NOMO-1 treated with dmso at 0.1 percent for 144 hours (cell line): ENCODE data around the gene HLF.

ENCODE experiments used
- DNase-seq: peaks from one replicate; lab custom pipeline; 2025; ENCODE audit not compliant: unreplicated experiment; lab: John Stamatoyannopoulos, UW

HLF gene

GRCh38 chr17:55304171-55304859, 39.6 kb downstream of the HLF start:
- DNase-seq = no peak

DNA sequence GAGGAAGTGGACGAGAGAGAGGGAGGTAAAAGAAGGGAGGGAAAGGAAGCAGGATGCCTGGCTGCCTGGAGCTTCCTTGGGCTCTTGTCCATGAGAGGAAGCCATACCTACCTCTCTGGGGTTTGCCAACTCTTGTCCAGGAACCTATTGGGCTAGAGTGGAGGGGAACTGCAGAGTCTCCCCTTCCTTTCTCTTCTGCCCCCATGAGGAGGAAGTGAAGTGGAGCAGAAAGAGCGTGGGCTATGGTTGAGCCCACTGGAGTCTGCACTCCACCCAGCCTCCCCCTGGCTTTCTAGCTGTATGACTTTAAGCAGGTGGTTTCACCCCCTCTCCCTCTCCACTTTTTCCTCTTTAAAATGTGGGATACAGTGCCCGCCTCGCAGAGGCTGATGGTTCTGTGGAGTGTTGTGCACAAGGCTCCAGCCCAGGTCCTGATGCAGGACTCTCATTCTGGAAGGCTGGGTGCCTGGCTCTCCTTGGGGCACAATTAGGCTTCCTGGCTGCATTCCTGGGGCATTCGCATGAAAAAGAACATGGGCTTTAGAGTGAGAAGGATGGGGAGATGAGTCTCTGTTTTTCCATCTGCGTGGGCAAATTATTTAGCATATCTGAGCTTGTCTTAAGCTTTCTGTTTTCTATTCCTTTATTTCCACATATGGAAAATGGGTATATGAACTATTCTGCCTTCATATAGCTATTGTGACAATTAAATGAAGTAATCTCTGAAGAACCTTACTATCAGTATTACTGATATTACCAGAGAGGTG, 40.7 kb downstream of the HLF start:
- no peak for DNase-seq

- no peak for DNase-seq
Measured at GRCh38 chr17:55307879-55308278, 43.1 kb downstream of the HLF start.

- DNase-seq = no peak
Measured at GRCh38 chr17:55308613-55309391, 44.0 kb downstream of the HLF start.

- DNase-seq = no peak
Measured at GRCh38 chr17:55311767-55312375, 47.1 kb downstream of the HLF start.

DNA sequence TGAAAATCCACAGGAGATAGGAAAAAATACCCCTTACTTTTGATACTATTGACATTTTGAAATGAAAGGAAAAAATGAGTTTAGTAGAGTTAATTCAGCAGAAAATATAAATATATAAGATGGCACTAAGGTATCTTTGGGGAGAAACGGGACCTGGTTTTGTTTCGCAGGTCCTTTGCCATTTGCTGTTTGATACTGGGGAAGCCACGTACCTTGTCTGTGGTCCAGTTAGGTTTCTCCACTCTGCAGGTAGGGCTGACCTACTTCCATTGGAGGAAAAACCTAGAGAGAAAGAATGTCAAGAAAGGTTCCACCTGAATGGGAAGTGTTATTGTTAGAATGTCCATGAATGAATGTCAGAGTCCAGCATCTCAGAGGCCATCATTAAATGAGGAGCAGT, 48.1 kb downstream of the HLF start:
- no peak for DNase-seq

DNA sequence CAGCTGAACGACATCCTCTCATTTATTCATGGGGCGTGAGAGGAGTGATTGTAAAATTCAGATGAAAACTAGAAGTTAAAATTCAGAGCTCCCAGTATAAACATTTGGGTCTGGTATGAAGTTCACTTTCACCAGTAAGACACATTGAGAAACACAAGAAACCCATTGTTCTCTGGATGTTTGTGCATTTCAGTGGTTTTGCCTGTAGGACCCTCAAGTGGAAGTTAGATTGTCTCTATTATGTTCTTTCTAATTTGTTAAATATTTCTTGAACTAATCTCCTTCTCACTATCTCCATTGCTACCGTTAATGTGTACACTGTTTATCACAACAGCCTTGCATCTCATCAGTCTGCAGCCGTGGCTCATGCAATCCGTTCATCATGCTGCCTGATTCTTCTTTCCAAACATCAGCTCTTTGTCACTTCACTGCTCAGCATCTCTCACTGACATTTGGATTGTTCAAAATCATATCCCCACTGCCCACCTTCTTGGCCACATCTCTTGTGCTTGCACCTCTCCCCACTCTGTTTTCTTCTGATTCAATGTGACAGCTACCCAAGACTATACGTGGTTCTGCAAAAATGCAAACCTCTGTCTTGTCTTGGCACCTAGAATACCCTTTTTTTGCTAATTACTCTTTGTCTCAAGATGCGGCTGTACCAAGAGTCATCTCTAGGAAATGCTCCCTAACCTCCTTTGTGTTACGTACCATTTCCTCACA, 49.5 kb downstream of the HLF start:
- DNase-seq = no peak

DNA sequence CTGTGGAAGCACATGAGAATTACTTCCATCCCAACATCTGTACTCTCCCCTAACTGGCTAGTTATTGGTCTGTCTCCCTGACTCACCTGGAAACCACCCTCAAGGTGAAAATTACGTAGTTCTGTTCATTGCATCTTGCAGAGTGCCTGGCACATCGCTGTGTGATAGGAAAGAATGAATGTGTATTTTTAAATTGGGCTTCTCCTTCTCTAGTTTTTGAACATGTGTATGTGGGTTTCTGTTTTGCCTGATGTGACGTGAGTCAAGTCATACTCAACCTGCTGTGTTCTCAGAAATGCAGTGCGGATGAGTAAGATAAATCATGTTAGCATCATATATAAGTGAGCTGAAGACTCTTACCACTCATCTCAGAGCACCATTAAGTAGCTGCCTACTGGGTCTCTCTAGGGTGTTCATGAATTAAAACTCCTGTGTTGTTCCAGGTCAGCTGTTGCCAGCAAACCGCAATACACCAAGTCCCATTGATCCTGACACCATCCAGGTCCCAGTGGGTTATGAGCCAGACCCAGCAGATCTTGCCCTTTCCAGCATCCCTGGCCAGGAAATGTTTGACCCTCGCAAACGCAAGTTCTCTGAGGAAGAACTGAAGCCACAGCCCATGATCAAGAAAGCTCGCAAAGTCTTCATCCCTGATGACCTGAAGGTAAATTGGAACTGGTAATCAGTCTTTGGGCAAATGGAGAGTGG, 50.2 kb downstream of the HLF start:
- DNase-seq = no peak

GRCh38 chr17:55316499-55316898, 51.7 kb downstream of the HLF start:
- no peak for DNase-seq

DNA sequence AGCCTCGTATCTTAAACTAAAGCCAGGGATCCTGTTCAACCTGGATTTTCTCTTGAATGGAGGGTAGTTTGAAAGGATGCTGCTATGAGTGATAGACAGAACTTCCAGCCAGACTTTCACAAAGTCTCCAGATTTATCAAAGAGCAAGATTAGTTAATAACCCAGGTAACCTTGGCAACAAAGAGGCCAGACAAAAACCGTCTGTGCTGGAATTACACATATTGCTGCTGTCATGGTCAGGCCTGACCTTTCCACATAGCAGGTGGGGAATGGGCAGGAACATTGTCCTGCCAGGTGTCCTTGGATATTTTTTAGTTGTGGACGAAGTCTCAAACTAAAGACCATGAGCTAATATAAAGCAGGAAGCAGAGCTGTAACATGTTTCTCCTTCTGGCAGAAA, 52.5 kb downstream of the HLF start:
- no peak for DNase-seq

GRCh38 chr17:55318081-55318480, 53.3 kb downstream of the HLF start:
- no peak for DNase-seq

- no peak for DNase-seq
Measured at GRCh38 chr17:55318715-55319487, 54.1 kb downstream of the HLF start.

DNA sequence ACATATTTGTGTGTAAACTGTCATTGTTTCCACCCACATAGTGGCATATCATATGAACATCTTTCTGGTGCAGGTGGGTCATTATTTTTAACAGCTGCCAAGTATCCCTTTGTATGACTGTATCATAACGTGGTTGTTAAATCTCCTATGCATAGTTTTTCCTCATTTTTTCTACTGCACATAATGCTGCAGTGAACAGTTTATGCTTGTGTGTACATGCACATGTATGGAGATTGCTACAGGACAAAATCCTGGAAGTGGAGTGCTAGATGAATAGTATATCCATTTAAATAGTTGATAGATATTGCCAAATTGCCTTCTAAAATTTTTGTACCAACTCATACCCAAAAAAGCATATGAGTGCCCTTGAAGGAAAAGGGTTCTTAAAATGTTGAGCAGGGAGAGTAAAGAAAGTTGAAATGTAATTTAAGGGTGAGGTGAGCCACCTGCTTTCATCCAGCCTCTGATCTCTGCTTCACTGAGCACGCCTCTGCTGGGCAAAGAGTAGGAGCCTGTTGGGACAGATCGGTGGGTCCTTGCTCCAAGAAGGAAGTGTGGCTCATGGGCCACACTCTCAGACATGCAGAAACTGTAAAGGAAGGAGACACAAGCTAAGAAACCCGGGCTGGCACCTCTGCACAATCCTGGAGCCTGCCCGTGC, 55.3 kb downstream of the HLF start:
- no peak for DNase-seq

GRCh38 chr17:55320594-55321426, 56.0 kb downstream of the HLF start:
- DNase-seq = no peak

- DNase-seq = no peak
Measured at GRCh38 chr17:55321427-55322060, 56.8 kb downstream of the HLF start.

DNA sequence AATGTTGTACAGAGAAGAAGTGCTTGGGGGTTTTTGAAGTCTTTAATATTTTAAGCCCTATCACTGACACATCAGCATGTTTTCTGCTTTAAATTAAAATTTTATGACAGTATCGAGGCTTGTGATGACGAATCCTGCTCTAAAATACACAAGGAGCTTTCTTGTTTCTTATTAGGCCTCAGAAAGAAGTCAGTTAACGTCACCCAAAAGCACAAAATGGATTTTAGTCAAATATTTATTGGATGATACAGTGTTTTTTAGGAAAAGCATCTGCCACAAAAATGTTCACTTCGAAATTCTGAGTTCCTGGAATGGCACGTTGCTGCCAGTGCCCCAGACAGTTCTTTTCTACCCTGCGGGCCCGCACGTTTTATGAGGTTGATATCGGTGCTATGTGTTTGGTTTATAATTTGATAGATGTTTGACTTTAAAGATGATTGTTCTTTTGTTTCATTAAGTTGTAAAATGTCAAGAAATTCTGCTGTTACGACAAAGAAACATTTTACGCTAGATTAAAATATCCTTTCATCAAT, 57.8 kb downstream of the HLF start:
- DNase-seq = no peak

DNA sequence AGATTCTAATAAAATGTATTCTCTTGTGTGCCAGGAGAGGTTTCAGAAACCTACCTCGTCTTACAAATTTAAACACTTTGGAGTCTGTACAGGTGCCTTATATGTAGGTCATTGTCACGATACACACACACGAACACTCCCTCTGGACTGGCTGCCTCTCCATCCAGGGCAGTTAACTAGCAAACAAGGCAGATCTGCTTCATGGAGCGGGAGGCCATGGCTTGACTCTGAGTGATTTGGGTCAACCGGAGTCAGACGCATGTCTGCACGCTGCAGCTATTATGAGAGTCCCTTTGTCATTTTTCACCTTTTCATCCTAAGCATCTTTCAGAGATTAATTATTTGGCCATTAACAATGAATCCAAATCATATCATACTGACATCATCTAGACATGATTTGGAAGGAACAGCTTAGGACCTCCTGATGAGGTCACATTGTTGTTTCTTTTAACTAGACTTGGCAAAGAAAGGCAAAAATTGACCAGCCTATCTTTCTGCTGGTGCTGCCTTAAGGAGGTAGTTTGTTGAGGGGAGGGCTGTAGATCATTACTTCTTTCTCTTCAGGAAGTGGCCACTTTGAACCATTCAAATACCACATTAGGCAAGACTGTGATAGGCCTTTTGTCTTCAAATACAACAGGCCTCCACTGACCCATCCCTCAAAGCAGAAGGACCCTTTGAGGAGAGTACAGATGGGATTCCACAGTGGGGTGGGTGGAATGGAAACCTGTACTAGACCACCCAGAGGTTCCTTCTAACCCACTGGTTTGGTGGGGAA, 58.9 kb downstream of the HLF start:
- DNase-seq = no peak
